ENCODE data around the gene PMEPA1.

DNA sequence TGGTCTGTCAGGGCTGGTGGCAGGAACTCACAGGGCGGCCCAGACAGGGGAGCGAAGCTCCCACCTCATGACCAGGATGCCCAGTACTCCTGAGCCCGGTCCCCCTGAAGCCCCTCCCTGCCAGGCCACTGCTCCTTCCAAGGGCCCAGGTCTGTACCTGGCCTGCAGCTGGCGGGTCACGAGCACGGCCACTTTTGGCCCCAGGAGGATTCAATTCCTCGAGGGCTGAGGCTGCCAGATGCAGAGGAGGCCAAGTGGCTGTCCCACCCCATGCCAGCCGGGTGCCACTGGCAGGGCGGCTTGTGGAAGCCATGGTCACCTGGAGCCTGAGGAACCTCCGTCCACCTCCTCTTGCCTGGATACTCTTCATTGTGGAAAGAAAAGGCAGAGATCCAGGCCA lies 17.4 kb downstream of the PMEPA1 start:
- TF ChIP-seq, protein P1, sequence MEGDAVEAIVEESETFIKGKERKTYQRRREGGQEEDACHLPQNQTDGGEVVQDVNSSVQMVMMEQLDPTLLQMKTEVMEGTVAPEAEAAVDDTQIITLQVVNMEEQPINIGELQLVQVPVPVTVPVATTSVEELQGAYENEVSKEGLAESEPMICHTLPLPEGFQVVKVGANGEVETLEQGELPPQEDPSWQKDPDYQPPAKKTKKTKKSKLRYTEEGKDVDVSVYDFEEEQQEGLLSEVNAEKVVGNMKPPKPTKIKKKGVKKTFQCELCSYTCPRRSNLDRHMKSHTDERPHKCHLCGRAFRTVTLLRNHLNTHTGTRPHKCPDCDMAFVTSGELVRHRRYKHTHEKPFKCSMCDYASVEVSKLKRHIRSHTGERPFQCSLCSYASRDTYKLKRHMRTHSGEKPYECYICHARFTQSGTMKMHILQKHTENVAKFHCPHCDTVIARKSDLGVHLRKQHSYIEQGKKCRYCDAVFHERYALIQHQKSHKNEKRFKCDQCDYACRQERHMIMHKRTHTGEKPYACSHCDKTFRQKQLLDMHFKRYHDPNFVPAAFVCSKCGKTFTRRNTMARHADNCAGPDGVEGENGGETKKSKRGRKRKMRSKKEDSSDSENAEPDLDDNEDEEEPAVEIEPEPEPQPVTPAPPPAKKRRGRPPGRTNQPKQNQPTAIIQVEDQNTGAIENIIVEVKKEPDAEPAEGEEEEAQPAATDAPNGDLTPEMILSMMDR (IDR thresholded peaks at IDR 0.05 in 8 of 11, conservative IDR thresholded peaks at IDR 0.05 in 3 of 11) = no peak
- TF ChIP-seq POLR2A (IDR thresholded peaks at IDR 0.05) (no peak), POLR2AphosphoS5 (IDR thresholded peaks at IDR 0.05) (no peak)
